Right lobe of liver (tissue), 4 donors: ENCODE data around the gene ROBO2.

ENCODE experiments used
- CTCF ChIP-seq, 4 donors: fragments of 200-600 bp in 3 of 4; fragments of 450-650 bp in 1 of 4; IDR thresholded peaks; one replicate each; pipeline versions ENCODE4 v1.5.1 to v1.8.0; 2016 to 2022; ENCODE audit warnings: antibody characterized with exemption in 4 of 4, mild to moderate bottlenecking in 2 of 4
- POLR2A ChIP-seq: fragments of 450-650 bp; IDR thresholded peaks from one replicate; pipeline ENCODE4 v1.6.1; 2017; ENCODE audit warnings: antibody characterized with exemption, mild to moderate bottlenecking
- donor health status: DM: no; HTN: no; CAD: no.
- donor health status: DM: no; HTN: no; CAD: no.
- donor health status: DM: no; HTN: yes; CAD: no.

GRCh38 chr3:77377717-77378116 is 337.8 kb downstream of the ROBO2 start:
- TF ChIP-seq POLR2A = no peak
- no peak for TF ChIP-seq CTCF (IDR thresholded peaks at IDR 0.05)
